GM21717 (cell line): ENCODE measurements around the gene NEK11.
"Not testable (repeated sequence)": the region's sequence is repeated elsewhere in the genome, so short reads cannot be mapped to it uniquely, and the experiment has no call there.

Experiments used
- ATAC-seq: cut with Tn5 transposase; IDR thresholded peaks from one replicate; pipeline ENCODE4 v1.9.1; 2021; ENCODE audit warnings: mild to moderate bottlenecking, moderate library complexity; ENCODE audit not compliant: unreplicated experiment

Gene NEK11

DNA sequence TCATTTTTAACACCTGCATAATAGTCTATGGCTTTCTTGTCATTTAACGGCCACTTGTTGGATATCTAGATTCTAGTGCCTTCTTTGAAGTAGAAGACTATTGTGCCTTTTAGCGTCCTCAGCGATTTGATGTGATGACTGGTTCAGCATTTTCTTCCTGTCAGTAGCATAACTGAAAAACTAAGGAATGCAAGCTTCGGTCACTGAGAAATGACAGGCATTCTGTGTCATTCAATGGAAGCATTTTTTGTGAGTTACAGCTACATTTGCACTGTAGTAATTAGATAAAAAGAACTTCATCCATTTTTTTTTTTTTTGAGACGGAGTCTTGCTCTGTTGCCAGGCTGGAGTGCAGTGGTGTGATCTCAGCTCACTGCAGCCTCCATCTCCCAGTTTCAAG is 10.3 kb downstream of the NEK11 start:
- ATAC-seq: no peak

DNA sequence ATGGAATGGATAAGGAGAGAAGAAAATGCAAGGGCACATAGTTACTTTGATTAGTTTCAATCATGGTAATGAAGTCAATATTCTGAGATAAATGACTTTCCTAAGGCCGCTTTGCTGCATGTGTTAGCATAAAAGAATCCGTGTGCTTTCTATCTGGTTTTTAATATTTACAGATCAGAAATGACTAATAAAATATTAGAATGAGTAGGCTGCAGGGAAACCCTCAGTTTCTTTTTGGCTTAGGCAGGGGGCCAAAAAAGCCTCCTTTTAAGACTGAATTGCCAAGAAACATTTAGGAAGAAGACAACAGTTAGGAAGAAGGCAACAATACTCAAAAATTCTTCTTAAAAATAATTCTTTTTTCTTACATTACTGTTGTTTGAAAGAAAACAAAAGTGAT is 11.6 kb downstream of the NEK11 start:
- no peak for ATAC-seq

DNA sequence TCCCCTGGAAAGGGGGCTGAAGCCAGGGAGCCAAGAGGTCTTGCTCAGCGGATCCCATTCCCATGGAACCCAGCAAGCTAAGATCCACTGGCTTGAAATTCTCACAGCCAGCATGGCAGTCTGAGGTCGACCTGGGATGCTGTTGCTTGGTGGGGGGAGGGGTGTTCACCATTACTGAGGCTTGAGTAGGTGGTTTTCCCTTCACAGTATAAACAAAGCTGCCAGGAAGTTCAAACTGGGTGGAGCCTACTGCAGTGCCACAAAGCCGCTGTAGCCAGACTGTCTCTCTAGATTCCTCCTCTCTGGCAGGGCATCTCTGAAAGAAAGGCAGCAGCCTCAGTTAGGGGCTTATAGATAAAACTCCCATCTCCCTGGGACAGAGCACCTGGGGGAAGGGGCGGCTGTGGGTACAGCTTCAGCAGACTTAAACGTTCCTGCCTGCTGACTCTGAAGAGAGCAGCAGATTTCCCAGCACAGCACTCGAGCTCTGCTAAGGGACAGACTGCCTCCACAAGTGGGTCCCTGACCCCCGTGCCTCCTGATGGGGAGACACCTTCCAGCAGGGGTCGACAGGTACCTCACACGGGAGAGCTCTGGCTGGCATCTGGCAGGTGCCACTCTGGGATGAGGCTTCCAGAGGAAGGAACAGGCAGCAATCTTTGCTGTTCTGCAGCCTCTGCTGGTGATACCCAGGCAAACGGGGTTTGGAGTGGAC is 15.8 kb downstream of the NEK11 start:
- not testable (repeated sequence) for ATAC-seq

DNA sequence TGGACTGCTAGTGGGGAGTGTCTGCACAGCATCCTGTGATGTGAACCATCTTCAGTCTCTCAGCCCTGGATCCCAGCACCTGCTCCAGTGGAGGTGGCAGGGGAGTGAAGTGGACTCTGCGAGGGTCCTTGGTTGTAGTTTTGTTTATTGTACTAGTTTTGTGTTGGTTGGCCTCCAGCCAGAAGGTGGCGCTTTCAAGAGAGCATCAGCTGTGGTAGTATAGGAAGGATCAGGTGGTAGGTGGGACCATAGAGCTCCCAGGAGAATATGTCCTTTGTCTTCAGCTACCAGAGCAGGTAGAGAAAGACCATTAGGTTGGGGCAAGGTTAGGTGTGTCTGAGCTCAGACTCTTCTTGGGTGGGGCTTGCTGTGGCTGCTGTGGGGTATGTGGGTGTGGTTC is 20.9 kb downstream of the NEK11 start:
- no peak for ATAC-seq

DNA sequence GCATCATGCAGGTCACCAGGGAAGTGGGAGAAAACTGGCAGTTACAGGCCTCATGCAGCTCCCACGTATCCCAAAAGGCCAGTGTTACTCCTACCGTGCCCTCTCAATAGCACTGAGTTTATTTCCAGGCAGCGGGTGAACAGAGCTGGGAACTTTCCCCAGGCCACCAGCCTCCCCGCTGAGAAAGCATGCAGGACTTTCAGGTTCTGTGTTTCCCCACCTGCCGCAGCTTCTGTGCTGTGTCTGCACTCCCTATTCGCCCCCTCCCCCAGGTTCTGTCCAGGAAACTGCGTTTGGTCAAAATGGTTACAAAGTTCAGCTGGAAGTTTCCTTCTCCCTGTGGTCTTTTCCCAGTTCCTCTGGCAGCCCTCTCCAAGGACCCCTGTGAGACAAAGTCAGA is 21.4 kb downstream of the NEK11 start:
- ATAC-seq: no peak

DNA sequence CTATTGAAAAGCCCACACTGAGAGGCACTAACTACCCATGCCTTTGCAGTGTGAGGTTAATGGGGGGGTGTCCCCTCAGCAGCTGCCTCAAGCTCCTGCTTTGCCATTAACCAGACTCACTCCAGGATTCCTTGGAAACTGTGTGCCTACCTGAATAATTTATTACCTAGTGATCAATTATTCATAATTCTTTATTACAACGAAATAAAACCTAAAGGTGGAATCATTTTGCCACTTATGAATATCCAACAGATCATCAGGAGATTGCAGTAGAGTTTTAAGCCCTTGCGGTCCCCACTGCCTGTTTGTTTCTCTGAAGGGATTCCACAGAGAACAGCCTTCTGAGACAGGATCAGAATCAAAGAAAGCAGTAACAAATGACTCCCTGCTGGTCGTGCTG is 23.3 kb downstream of the NEK11 start:
- no peak for ATAC-seq

DNA sequence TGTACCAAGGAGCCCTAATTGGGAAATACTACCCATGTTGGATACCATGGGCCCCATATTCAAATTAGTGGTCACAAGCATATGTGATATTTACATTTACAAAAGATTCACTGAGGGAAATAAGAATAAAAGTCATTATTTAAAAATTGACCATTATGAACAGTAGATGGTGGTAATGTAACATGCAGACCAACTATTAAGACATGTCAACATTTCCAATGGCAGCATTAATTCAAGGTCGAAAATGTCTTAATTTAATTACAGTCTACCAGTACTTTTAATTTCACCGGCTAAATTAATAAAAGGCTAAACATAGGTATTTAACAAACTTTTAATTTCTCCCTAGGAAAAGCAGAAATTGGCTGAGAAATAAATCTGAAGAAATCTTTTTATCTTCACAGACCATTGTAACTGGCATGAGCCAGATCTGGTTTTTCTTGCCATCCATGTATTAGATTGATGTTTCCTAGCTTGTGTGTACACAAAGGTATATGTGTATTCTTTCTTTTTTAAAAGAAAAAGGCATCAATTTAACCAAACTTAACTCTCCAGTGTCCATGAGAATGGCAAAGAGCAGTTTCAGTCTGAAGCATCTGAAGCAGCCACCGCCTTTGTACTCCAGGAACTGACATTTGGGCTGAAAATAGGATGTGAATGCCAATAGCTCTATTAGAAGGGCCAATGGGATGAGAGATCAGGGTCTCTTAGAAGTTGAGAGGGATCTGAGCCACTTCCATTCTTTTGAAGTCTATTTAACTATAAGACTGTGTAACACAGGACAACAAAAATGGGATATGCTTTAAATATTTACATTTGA is 26.6 kb downstream of the NEK11 start:
- no peak for ATAC-seq

DNA sequence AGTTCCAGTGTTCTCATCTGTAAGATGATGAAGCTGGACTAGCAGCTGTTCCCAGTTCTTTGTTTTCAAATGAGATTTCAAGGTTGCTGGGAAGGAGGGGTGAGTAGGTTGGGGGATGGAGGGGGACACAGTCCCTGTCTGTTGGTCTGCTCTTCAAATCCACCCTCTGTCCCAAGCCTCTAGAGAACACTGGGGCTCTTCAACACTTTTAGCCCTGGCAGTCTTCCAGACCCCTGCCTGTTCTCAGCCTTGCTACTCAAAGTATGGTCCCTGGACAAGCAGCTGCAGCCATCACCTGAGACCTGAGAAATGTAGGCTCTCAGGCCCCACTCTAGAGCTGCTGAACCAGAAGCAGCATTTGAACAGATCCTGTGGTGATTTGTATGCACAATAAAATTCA is 41.3 kb downstream of the NEK11 start:
- ATAC-seq: peak; percentile 53

DNA sequence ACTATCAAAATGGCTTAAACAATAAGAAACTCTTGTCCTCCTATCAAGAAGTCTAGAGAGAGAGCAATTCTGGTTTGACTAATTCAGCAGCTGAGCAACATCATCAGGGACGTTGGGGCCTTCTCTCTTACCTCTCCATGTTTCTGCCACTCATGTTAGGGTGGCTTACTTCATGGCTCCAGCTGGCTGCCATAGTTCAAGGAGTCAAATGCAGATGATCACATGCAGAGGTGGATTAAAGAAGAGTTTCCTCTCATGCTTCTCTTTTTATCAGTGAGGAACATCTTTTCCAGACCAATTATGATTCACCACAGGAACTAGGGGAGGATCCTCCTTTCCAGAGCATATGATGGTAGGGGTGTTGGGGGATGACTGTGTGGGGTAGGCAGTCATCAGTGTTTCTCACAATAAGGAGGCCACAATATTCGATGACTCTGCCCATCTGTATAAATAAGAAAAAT is 45.5 kb downstream of the NEK11 start:
- no peak for ATAC-seq

DNA sequence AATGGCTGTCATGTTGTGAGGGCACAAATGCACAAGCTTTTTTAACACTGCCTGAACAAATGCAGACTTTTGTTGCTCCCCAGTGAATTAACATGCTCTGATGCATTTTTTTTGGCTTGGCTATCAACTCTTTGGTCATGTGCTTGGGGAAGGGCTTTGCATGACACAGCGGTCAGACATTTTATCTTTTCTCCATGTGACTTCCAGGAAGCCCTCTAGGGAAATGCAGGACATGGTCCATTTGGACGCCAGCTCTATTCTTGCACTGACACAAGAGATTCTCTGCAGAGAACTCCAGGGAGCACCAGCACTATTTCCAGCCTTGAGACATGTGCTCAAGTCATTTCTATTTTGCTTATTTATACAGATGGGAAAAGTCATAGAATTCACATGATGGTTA is 46.2 kb downstream of the NEK11 start:
- ATAC-seq: no peak

DNA sequence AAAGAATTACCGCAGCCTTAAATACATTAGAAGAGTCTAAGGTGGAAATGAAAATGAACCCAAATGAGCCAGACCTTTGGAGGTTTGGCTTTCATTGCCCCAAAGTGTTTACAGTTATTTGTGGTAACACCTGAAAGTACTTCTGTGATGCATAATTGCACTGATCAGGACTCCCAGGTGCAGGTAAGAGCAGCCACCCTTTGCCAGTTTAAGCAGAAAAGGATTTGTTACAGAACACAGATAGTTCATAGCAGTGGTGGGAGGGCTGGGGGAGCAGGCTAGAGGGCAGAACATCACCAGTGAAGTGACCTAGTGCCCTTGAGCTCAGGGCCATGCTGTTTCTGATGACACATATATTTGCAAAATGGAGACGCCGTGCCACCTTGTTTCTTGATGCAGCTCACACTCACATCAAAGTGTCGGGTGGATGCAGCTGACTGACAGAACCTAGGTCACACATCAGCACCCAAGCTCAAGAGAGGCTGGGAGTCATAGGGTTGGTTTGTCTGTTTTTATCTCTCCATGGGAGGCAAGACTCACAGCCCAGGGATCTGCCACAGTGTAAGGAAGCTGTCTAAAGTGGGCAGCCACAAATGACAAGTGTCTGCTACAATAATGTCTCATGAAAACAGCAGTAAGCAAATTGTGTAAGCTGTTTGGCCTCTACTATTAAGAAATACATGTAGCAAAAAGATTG is 49.1 kb downstream of the NEK11 start:
- peak; percentile 85 for ATAC-seq

DNA sequence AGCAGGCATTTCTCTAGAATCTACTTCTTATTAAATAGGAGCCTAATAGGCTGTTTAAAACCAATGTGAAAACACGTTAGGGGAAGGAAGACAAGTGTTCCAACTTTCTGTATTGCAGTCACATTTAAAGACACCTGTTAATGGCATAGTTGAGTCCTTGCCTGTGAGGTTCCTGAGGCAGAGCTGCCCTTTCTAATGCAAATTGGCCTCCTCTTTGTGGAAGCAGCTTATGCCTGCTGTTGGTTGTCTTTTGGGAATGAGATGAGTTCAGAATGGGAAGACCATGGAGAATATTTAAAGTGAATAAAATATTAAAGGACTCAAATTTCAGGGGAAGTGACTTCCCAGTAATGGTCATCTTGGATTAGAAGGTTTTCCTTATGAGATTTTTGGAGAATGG is 51.2 kb downstream of the NEK11 start:
- no peak for ATAC-seq

DNA sequence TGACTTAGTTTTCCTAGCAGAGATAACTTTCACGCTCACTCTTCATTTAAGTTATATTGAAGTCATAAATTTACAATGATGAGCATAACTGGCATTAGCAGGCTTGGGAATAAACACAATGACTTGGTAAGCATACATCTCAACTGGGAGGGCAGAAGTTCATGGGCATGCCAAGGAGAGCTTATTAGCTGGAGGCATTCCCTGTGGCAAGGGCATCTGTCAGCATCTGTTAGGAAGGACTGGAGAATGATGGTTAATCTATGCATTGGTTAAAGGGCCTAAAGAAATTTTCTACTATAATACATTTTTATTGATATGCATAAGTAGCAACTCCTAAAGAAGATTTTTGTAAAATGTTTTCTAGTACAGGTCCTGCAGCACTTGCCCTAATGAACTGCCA is 52.4 kb downstream of the NEK11 start:
- no peak for ATAC-seq

DNA sequence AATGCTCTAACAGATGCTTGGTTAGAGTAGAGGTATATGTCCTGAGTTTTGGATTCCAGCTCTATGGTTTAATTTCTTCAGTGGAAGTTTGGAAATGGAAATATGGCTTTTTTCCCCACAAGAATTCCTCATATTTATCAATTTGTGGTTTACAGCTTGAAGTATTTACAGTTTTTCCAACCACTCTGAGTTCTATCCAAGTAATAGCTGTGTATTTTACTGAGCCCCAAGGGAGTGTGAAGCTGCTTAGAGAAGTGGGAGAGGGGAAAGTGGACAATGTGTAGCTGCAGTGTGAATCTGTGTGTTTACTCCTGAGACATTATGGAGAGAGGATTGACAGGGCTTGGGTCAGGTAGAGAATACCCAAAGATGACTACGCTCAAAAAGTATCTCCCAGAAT is 54.5 kb downstream of the NEK11 start:
- no peak for ATAC-seq

DNA sequence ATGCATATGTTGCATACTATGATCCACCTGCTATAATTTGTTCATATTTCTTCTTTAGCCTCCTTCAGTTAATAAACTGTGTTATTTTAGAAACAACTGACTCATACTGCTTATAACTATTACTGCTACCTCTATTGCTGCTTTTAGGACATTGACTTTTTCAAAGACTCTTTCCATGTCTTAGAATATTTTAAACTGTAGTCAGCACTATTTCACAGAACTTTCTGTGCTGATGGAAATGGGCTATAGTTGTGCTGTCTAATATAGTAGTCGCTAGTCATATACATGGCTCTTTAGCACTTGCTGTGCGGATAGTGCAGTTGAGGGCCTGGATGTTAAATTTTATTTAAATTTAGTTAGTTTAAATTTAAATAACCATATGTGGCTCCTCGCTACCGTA is 55.6 kb downstream of the NEK11 start:
- ATAC-seq: no peak

DNA sequence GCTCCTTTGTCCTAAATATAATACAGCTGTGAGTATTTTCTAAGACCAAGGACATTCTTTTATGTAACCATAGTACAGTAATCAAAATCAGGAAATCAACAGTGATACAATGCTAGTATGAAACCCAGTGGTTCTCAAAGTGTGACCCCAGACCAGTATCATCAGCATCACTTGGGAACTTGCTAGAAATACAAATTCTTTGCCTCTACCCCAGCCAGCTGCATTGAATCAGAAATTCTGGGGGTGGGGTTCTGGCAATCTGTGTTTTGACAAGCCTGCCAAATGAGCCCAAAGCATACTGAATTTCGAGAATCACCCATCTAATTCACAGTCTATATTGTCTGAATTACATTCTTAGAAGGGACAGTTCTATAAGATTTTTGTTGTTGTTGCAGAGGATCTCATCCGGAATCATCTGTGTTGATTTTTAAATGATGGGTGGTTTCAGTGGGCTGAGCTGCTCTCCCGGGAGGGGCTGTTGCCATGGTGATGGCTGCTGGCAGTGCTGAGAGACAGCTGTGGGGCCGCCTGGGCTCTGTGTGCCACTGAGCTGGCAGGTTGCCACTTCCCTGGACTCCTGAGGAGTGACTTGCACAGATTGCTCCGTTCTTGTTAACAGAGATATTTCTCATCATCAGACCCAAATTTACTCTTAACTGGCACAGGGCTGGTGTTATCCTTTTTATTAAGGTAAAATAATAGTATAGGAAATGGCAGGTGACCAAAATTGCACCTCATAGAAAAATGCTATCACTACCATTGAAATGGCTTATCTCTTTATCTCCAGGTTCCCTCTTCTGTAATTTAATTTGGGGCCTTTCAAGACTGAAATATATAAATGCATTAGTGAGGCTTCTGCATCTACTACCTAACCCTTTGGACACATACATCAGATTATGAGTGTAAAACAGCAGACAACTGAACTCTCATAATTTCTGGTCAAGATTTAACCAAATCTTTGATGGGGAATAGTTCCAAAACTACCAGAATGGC is 56.5 kb downstream of the NEK11 start:
- no peak for ATAC-seq

DNA sequence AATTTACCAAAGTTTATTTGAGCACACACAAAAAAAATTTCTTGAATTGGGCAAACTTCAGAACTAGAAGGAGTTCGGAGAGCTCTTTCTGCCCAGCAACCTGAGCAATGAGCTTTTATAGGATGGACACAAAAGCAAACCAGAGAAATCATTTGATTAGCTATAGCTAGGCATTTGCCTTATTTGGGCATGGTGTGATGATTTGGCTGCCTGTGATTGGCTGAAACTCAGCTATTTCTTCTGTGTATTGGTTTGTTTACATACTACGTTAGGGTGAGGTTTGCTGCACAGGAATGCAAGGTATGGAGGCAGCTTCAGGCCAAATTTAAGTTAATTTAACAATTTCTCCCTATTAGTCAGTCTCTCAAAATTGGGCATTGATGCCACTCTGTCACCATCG is 65.1 kb downstream of the NEK11 start:
- ATAC-seq: no peak

DNA sequence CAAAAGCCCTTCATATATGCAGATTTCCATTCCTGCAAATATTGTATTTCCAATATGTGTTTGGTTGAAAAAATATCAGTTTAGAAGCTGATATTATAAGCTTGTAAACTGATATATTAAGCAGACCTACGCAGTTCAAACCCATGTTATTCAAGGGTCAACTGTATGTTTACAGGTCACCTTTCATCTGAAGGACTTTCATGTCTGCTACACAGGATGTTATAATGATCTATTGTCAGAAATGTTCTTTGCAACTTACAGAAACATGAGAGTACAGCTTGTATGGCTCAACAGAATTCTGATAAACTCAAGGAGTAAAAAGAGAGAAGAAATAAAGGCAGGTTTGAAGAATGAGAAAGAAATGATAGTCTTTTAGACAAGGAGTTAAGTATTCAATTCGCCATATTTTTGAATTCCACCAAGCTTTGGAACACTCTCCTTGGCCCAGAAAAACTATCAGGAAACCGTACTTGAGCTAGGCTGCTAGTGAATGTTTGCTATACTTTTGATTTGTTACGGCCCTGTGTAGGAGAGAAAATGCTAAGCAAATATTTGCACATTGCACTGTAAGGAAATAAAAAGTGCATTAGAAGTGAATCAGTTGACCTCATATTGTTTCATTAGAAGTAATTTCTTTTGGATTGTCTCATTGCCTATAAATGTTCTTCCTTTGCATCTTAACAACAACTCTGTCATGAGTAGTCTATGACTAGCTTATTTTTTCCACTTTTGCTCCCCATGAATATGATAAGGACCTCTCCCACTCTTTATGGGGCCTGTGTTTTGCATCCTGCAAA is 81.2 kb downstream of the NEK11 start:
- no peak for ATAC-seq

DNA sequence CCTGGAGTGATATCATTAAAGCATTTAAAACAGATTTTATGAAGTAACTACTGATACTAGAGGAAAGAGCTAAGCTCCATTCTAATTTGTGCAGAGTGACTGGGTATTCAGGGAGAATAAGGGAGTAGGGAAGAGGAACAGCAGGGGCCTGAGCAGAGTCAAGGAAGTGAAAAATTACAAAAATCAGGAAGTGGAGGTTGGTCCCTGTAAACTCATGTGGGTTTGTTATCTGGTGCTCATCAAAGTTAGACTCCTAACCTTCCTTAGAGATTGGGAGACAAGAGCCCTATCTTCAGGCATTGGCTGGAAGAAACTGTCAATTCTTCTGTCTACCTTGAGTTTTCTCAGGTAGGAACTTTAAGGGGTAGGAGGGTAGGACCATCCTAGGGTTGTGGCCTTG is 82.5 kb downstream of the NEK11 start:
- no peak for ATAC-seq

DNA sequence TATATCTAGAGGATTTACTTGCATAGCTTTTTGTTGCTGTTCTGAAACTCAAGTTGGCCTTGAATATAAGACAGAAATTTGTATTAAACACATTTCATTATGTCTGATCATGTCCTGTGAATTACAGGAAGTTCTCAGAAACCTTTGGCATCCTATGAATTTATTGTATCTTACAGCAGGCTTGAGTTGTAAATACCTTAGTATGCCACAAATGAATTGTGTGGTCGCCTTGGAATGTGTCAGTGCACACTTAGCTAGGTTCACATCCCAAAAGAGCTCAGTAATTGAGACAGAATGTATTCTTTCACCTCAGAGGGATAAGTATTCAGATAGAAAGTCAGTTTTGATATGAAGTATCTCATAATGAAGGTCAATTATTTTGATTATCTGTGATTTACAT is 83.4 kb downstream of the NEK11 start:
- ATAC-seq: no peak
